NB4 (cell line): ENCODE measurements around the gene SLC25A51.

Source experiments
- POLR2A ChIP-seq: IDR thresholded peaks from 2 replicates; pipeline ENCODE4 v1.6.1; 2011; ENCODE audit warnings: mild to moderate bottlenecking; ENCODE audit not compliant: insufficient read length; ENCODE audit errors: extremely low read depth
- TF ChIP-seq, protein P1 (sequence below): IDR thresholded peaks from one replicate; pipeline ENCODE4 v1.5.1; 2012; ENCODE audit warnings: low read depth, low read length

- TF ChIP-seq POLR2A = no peak
- TF ChIP-seq, protein P1, sequence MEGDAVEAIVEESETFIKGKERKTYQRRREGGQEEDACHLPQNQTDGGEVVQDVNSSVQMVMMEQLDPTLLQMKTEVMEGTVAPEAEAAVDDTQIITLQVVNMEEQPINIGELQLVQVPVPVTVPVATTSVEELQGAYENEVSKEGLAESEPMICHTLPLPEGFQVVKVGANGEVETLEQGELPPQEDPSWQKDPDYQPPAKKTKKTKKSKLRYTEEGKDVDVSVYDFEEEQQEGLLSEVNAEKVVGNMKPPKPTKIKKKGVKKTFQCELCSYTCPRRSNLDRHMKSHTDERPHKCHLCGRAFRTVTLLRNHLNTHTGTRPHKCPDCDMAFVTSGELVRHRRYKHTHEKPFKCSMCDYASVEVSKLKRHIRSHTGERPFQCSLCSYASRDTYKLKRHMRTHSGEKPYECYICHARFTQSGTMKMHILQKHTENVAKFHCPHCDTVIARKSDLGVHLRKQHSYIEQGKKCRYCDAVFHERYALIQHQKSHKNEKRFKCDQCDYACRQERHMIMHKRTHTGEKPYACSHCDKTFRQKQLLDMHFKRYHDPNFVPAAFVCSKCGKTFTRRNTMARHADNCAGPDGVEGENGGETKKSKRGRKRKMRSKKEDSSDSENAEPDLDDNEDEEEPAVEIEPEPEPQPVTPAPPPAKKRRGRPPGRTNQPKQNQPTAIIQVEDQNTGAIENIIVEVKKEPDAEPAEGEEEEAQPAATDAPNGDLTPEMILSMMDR = no peak
Observed at GRCh38 chr9:37899041-37899440, 4.9 kb downstream of the SLC25A51 start.
